ENCODE data around the gene SERINC5.
A peak's percentile ranks its signal among the peaks of the same experiment; 100 is the strongest.

Gene SERINC5

GRCh38 chr5:80093796-80094195 lies 162.1 kb downstream of the SERINC5 start:
- no peak for DNase-seq

GRCh38 chr5:80092486-80093107 lies 163.3 kb downstream of the SERINC5 start:
- peak in 1 of 5 experiments; percentile 88 for DNase-seq

GRCh38 chr5:80091792-80092192 lies 164.1 kb downstream of the SERINC5 start:
- DNase-seq = peak in 2 of 5 experiments; percentile 34 to 78

- no peak for DNase-seq
Observed at GRCh38 chr5:80090884-80091166, 165.0 kb downstream of the SERINC5 start.

- peak in 2 of 5 experiments; percentile 28 to 65 for DNase-seq
Observed at GRCh38 chr5:80083101-80083890, 172.6 kb downstream of the SERINC5 start.

- peak in 4 of 5 experiments; percentile 18 to 77 (median 30) for DNase-seq
Observed at GRCh38 chr5:80082731-80083100, 173.1 kb downstream of the SERINC5 start.

- peak in 1 of 5 experiments; percentile 30 for DNase-seq
Observed at GRCh38 chr5:80082281-80082680, 173.6 kb downstream of the SERINC5 start.

- no peak for DNase-seq
Observed at GRCh38 chr5:80078921-80079320, 176.9 kb downstream of the SERINC5 start.

- DNase-seq = no peak
Observed at GRCh38 chr5:80077051-80077714, 178.7 kb downstream of the SERINC5 start.

GRCh38 chr5:80076131-80077050 lies 179.5 kb downstream of the SERINC5 start:
- no peak for DNase-seq

GRCh38 chr5:80072103-80073073 lies 183.5 kb downstream of the SERINC5 start:
- DNase-seq = no peak

GRCh38 chr5:80071510-80072021 lies 184.3 kb downstream of the SERINC5 start:
- DNase-seq = no peak

- peak in 1 of 5 experiments; percentile 29 for DNase-seq
Observed at GRCh38 chr5:80070338-80071056, 185.4 kb downstream of the SERINC5 start.

- DNase-seq = no peak
Observed at GRCh38 chr5:80069918-80070318, 185.9 kb downstream of the SERINC5 start.

GRCh38 chr5:80069251-80069800 lies 186.5 kb downstream of the SERINC5 start:
- DNase-seq = no peak

GRCh38 chr5:80068775-80069174 lies 187.1 kb downstream of the SERINC5 start:
- DNase-seq = no peak

GRCh38 chr5:80068246-80068636 lies 187.6 kb downstream of the SERINC5 start:
- no peak for DNase-seq

- peak in 1 of 5 experiments; percentile 32 for DNase-seq
Observed at GRCh38 chr5:80067531-80068245, 188.2 kb downstream of the SERINC5 start.

- DNase-seq = no peak
Observed at GRCh38 chr5:80067016-80067415, 188.8 kb downstream of the SERINC5 start.

GRCh38 chr5:80064124-80064523 lies 191.7 kb downstream of the SERINC5 start:
- no peak for DNase-seq
